SK-N-SH (cell line): ENCODE results near the gene LONRF2. TPM values are rescaled to one million over a fixed set of nuclear protein-coding genes. Genes with fewer than 3 reads are reported as not detected.

Experiments
- CTCF ChIA-PET: fragments of 300-600, 350-600 bp; formaldehyde crosslinking; extraction: SDS; loops from one replicate; lab custom pipeline; 2021; lab: Yijun Ruan, JAX
- POLR2A ChIA-PET: fragments of 350-600 bp; sonication (Branson Sonifier 250); formaldehyde crosslinking; extraction: SDS; loops from one replicate; lab custom pipeline; 2020; ENCODE audit warnings: antibody characterized with exemption, inconsistent platforms; lab: Yijun Ruan, JAX
- DNase-seq: peaks from one replicate; pipeline ENCODE4 v3.0.0; 2012
- H2AFZ ChIP-seq: fragments of 200-600 bp; sonication (generic); 2 replicates; pipeline ENCODE4 v1.8.1; 2016; ENCODE audit warnings: antibody characterized with exemption, mild to moderate bottlenecking, low read depth
- H3F3A ChIP-seq: fragments of 200-600 bp; sonication (generic); replicated peaks from 2 replicates; pipeline ENCODE3; 2016; ENCODE audit warnings: antibody characterized with exemption, mild to moderate bottlenecking; ENCODE audit not compliant: insufficient read depth
- H3K27ac ChIP-seq, 2 experiments: fragments of 200-500 bp in 1 of 2; fragments of 200-600 bp in 1 of 2; sonication (Bioruptor generic) in 1 of 2; sonication (generic), shearing (Covaris generic) in 1 of 2; 2 replicates each; pipeline versions ENCODE4 v1.5.1 to v1.6.1; 2014 to 2016; ENCODE audit warnings: low read depth in 2 of 2, inconsistent platforms in 1 of 2, low read length in 1 of 2, mild to moderate bottlenecking in 1 of 2, mixed read lengths in 1 of 2
- H3K27me3 ChIP-seq: fragments of 200-600 bp; sonication (generic), shearing (Covaris generic); 2 replicates; pipeline ENCODE4 v1.6.1; 2016; ENCODE audit warnings: mixed run types; ENCODE audit not compliant: insufficient read depth
- H3K36me3 ChIP-seq, 2 experiments: fragments of 200-500 bp in 1 of 2; fragments of 200-600 bp in 1 of 2; sonication (Bioruptor generic) in 1 of 2; sonication (generic) in 1 of 2; replicated peaks in 1 of 2; 2 replicates each; pipeline versions ENCODE3 to v1.5.1; 2014 to 2016; ENCODE audit warnings: low read length in 1 of 2, mild to moderate bottlenecking in 1 of 2; ENCODE audit not compliant: insufficient read depth in 2 of 2, control insufficient read depth in 1 of 2
- H3K4me1 ChIP-seq, 2 experiments: fragments of 200-500 bp in 1 of 2; fragments of 200-600 bp in 1 of 2; sonication (Bioruptor generic) in 1 of 2; sonication (generic), shearing (Covaris generic) in 1 of 2; 2 replicates each; pipeline versions ENCODE4 v1.5.1 to v1.6.1; 2014 to 2016; ENCODE audit warnings: low read depth in 1 of 2, low read length in 1 of 2, mixed run types in 1 of 2; ENCODE audit not compliant: insufficient read depth in 2 of 2, control insufficient read depth in 1 of 2
- H3K4me2 ChIP-seq: fragments of 200-600 bp; sonication (generic), shearing (Covaris generic); 2 replicates; pipeline ENCODE4 v1.6.1; 2017; ENCODE audit warnings: mixed run types
- H3K4me3 ChIP-seq, 2 experiments: fragments of 200-500 bp in 1 of 2; fragments of 200-600 bp in 1 of 2; sonication (Bioruptor generic) in 1 of 2; sonication (generic), shearing (Covaris generic) in 1 of 2; 2 replicates each; pipeline versions ENCODE4 v1.5.1 to v1.8.1; 2014 to 2016; ENCODE audit warnings: low read depth in 2 of 2, inconsistent platforms in 1 of 2, low read length in 1 of 2, mild to moderate bottlenecking in 1 of 2, mixed read lengths in 1 of 2, moderate library complexity in 1 of 2
- H3K79me2 ChIP-seq: fragments of 200-600 bp; sonication (generic); 2 replicates; pipeline ENCODE4 v1.8.1; 2017; ENCODE audit warnings: mild to moderate bottlenecking; ENCODE audit not compliant: insufficient read depth
- H3K9ac ChIP-seq: fragments of 200-600 bp; sonication (generic); 2 replicates; pipeline ENCODE4 v1.6.1; 2017; ENCODE audit warnings: mixed run types
- H3K9me2 ChIP-seq: fragments of 200-600 bp; sonication (generic); 2 replicates; pipeline ENCODE4 v1.6.1; 2017; ENCODE audit warnings: mixed run types
- H3K9me3 ChIP-seq: fragments of 200-600 bp; sonication (generic); 2 replicates; pipeline ENCODE4 v1.6.1; 2017; ENCODE audit warnings: mixed run types, mild to moderate bottlenecking, moderate library complexity
- H4K20me1 ChIP-seq: fragments of 200-600 bp; sonication (generic); 2 replicates; pipeline ENCODE4 v1.6.1; 2017; ENCODE audit warnings: mild to moderate bottlenecking, mixed run types; ENCODE audit not compliant: insufficient read depth
- CTCF ChIP-seq: fragments of 200-600 bp; sonication (generic); IDR thresholded peaks from 2 replicates; pipeline ENCODE4 v1.6.1; 2017; ENCODE audit warnings: antibody characterized with exemption, mild to moderate bottlenecking, moderate library complexity
- ELF1 ChIP-seq: IDR thresholded peaks from 2 replicates; pipeline ENCODE4 v1.4.0; 2012
- EP300 ChIP-seq, 2 experiments: IDR thresholded peaks; 2 replicates each; pipeline versions ENCODE4 v1.4.0 to v1.6.1; 2012; ENCODE audit warnings: borderline replicate concordance in 1 of 2, low read depth in 1 of 2, low read length in 1 of 2
- FOSL2 ChIP-seq: IDR thresholded peaks from 2 replicates; pipeline ENCODE4 v1.4.0; 2012; ENCODE audit warnings: low read depth, mild to moderate bottlenecking, moderate library complexity, borderline replicate concordance
- FOXJ3 ChIP-seq: sonication (generic); formaldehyde crosslinking; IDR thresholded peaks from 2 replicates; pipeline ENCODE4 v1.5.1; 2020; ENCODE audit warnings: mild to moderate bottlenecking, missing genetic modification reagents
- GABPA ChIP-seq: IDR thresholded peaks from 2 replicates; pipeline ENCODE4 v1.4.0; 2012; ENCODE audit warnings: low read depth, mild to moderate bottlenecking
- MAX ChIP-seq: IDR thresholded peaks from 2 replicates; pipeline ENCODE4 v1.4.0; 2012; ENCODE audit warnings: low read depth
- MEF2A ChIP-seq: IDR thresholded peaks from 2 replicates; pipeline ENCODE4 v1.4.0; 2012; ENCODE audit warnings: low read depth, borderline replicate concordance
- MXI1 ChIP-seq: IDR thresholded peaks from 2 replicates; pipeline ENCODE4 v1.6.1; 2012; ENCODE audit warnings: mild to moderate bottlenecking, low read depth, low read length, improper control_type of control experiment
- NRF1 ChIP-seq: IDR thresholded peaks from 2 replicates; pipeline ENCODE4 v1.6.1; 2012; ENCODE audit warnings: low read depth, mild to moderate bottlenecking, low read length
- PBX3 ChIP-seq: IDR thresholded peaks from 2 replicates; pipeline ENCODE4; 2012
- POLR2AphosphoS5 ChIP-seq: IDR thresholded peaks from 2 replicates; pipeline ENCODE4 v1.6.1; 2012; ENCODE audit warnings: low read depth, low read length
- SIN3A ChIP-seq: IDR thresholded peaks from 2 replicates; pipeline ENCODE4 v1.6.1; 2012; ENCODE audit warnings: low read depth, mild to moderate bottlenecking, low read length, moderate library complexity, borderline replicate concordance
- SMC3 ChIP-seq: IDR thresholded peaks from 2 replicates; pipeline ENCODE4 v1.6.1; 2012; ENCODE audit warnings: low read depth, low read length, improper control_type of control experiment
- TAF1 ChIP-seq: IDR thresholded peaks from 2 replicates; pipeline ENCODE4 v1.6.1; 2012; ENCODE audit warnings: low read depth, mild to moderate bottlenecking, low read length, moderate library complexity, borderline replicate concordance
- TCF12 ChIP-seq: IDR thresholded peaks from 2 replicates; pipeline ENCODE4 v1.4.0; 2012
- TEAD4 ChIP-seq: IDR thresholded peaks from 2 replicates; pipeline ENCODE4 v1.4.0; 2012; ENCODE audit warnings: mild to moderate bottlenecking, borderline replicate concordance; ENCODE audit not compliant: insufficient read depth
- USF1 ChIP-seq: IDR thresholded peaks from 2 replicates; pipeline ENCODE4 v1.4.0; 2012; ENCODE audit warnings: low read depth, borderline replicate concordance
- USF2 ChIP-seq: fragments of 150-350 bp; IDR thresholded peaks from 2 replicates; pipeline ENCODE4 v1.6.1; 2017; ENCODE audit warnings: antibody characterized with exemption, low read length, low read depth, borderline replicate concordance
- YY1 ChIP-seq: IDR thresholded peaks from 2 replicates; pipeline ENCODE4 v1.4.0; 2012; ENCODE audit warnings: low read depth, mild to moderate bottlenecking
- WGBS: methylation state at CpG from one replicate; pipeline ENCODE4 v1.1.6; 2017; ENCODE audit warnings: low lambda C conversion rate; 5-methylcytosine and 5-hydroxymethylcytosine counted together
- polyA plus RNA-seq, 3 experiments: library from polyadenylated mRNA; depleted of rRNA; stranded (reverse); fragments of >200 nt; gene quantifications; 2 replicates each; pipeline ENCODE4 v1.2.3, GENCODE V29; 2012

Gene LONRF2
- polyA plus RNA-seq, 1 of the 3 experiments (the other 2 are of a cell fraction) = 2.0 TPM

GRCh38 chr2:100302585-100302892 lies 19.8 kb downstream of the LONRF2 start:
- H3K79me2 ChIP-seq = no peaks in the 10 kb centered on the region
- no peak overlapping the region for H3K4me2 ChIP-seq
- peaks cover 0 to 9% of the 10 kb centered on the region in 2 experiments for H3K36me3 ChIP-seq
- H3K9ac ChIP-seq = no peak overlapping the region
- no peaks in the 10 kb centered on the region for H3K9me3 ChIP-seq
- H3K27me3 ChIP-seq = no peaks in the 10 kb centered on the region
- ChIA-PET POLR2A (no interaction called here), CTCF (interaction anchor here (1.4 to 2.1 kb wide), 2 partner anchors 40 to 42 kb away, joined by 5 to 8 read pairs; no protein-coding TSS in a partner anchor)
- H3K4me1 ChIP-seq = no peaks in the 10 kb centered on the region
- H3K9me2 ChIP-seq = no peaks in the 10 kb centered on the region
- TF ChIP-seq MXI1 = no peak
- TF ChIP-seq TAF1 = no peak
- TF ChIP-seq USF2 = no peak
- TF ChIP-seq ELF1 = no peak
- TF ChIP-seq SIN3A = no peak
- no peak for TF ChIP-seq SMC3
- TF ChIP-seq GABPA = no peak
- no peak for TF ChIP-seq USF1
- TF ChIP-seq MAX = no peak
- TF ChIP-seq CTCF = no peak
- no peak for TF ChIP-seq FOSL2
- no peak for TF ChIP-seq MEF2A
- TF ChIP-seq POLR2AphosphoS5 = no peak
- DNase-seq = no peak
- 64% methylated on average over 3 of the region's 3 CpGs for whole genome bisulfite sequencing
- no peaks in the 10 kb centered on the region for H3F3A ChIP-seq
- H4K20me1 ChIP-seq = no peaks in the 10 kb centered on the region
- no peak overlapping the region for H3K27ac ChIP-seq
- no peak overlapping the region for H3K4me3 ChIP-seq
- H2AFZ ChIP-seq = no peak overlapping the region

GRCh38 chr2:100301881-100302584 lies 20.3 kb downstream of the LONRF2 start:
- ChIA-PET CTCF (interaction anchor here (2.1 kb wide), 1 partner anchor 41 kb away, joined by 8 read pairs; no protein-coding TSS in a partner anchor), POLR2A (no interaction called here)
- no peaks in the 10 kb centered on the region for H3K27me3 ChIP-seq
- H3K4me1 ChIP-seq = no peaks in the 10 kb centered on the region
- no peaks in the 10 kb centered on the region for H3F3A ChIP-seq
- no peaks in the 10 kb centered on the region for H3K79me2 ChIP-seq
- 84% methylated on average over 7 of the region's 7 CpGs for WGBS
- H3K27ac ChIP-seq = no peak overlapping the region
- H3K9me2 ChIP-seq = no peaks in the 10 kb centered on the region
- H3K9me3 ChIP-seq = no peaks in the 10 kb centered on the region
- no peak overlapping the region for H2AFZ ChIP-seq
- H3K4me3 ChIP-seq = no peak overlapping the region
- H4K20me1 ChIP-seq = no peaks in the 10 kb centered on the region
- no peak for DNase-seq
- peaks cover 0 to 9% of the 10 kb centered on the region in 2 experiments for H3K36me3 ChIP-seq
- H3K4me2 ChIP-seq = no peak overlapping the region
- no peak overlapping the region for H3K9ac ChIP-seq
- no peak for TF ChIP-seq PBX3
- no peak for TF ChIP-seq SIN3A
- TF ChIP-seq EP300 (IDR thresholded peaks at IDR 0.05; ENCODE audit: borderline replicate concordance in 1 of 2, low read depth in 1 of 2, low read length in 1 of 2) = no peak
- TF ChIP-seq FOXJ3 (CRISPR knock-in tag) = no peak
- no peak for TF ChIP-seq TCF12
- TF ChIP-seq SMC3 = no peak
- TF ChIP-seq USF1 = no peak
- TF ChIP-seq POLR2AphosphoS5 = no peak
- no peak for TF ChIP-seq NRF1
- TF ChIP-seq YY1 = no peak
- TF ChIP-seq TAF1 = no peak
- TF ChIP-seq FOSL2 = no peak
- TF ChIP-seq TEAD4 = no peak
- no peak for TF ChIP-seq MEF2A
- no peak for TF ChIP-seq MAX
